Activated CD8-positive, alpha-beta memory T cell treated with anti-CD3 and anti-CD28 coated beads for 36 hours (primary cell): Measurements from ENCODE around the gene POR. TPM values are rescaled to one million over a fixed set of nuclear protein-coding genes. Genes with fewer than 3 reads are reported as not detected.
"Not testable (repeated sequence)": the region's sequence is repeated elsewhere in the genome, so short reads cannot be mapped to it uniquely, and the experiment has no call there.

Source experiments
- CTCF ChIA-PET: fragments of 350-600 bp; sonication (Branson Sonifier 250); formaldehyde crosslinking; loops from one replicate; lab custom pipeline; 2021; ENCODE audit warnings: antibody characterized with exemption; lab: Charles Lee
- POLR2A ChIA-PET: fragments of 350-600 bp; sonication (Branson Sonifier 250); formaldehyde crosslinking; loops from one replicate; lab custom pipeline; 2021; ENCODE audit warnings: antibody characterized with exemption; lab: Charles Lee
- total RNA-seq, 2 experiments: library from RNA; stranded (reverse); gene quantifications; one replicate each; pipeline ENCODE4 v1.2.3, GENCODE V29; 2021

Gene POR
- total RNA-seq, 2 experiments from 2014 or later, result 42.2 to 47.9 TPM

DNA sequence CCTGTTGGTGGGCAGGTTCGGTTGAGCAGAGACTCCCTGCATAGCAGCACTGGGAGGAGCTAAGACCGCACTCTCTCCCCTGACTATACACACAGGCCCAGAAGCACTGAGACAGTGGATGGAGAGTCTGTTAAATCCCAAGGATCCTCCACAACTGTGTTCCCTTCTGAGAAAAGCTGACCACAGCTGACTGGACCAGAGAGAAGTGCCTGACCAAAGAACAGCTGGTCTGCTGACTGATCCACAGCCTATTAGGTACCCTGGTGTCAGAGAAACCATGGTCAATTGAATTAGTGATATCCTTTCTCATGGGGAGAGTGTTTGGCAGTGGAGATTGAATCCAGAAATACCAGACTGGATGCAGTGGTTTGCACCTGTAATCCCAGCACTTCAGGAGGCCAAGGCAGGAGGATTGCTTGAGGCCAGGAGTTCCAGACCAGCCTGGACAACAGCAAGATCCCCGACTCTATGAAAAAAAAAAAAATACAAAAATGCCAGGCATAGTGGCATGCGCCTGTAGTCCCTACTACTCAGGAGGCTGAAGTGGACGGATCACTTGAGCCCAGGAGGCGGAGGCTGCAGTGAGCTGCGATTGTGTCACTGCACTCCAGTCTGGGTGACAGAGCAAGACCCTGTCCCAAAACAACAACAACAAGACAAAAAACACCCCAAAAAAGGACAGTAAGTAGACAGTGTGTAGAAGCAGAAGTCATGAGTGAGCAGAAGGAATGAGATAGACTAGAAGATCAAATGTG lies 107.2 kb downstream of the POR start:
- CTCF ChIA-PET, result interaction anchor here (0.6 kb wide), 2 partner anchors 81 to 121 kb away, joined by 4 to 5 read pairs; no protein-coding TSS in a partner anchor
- POLR2A ChIA-PET, result no interaction called here

DNA sequence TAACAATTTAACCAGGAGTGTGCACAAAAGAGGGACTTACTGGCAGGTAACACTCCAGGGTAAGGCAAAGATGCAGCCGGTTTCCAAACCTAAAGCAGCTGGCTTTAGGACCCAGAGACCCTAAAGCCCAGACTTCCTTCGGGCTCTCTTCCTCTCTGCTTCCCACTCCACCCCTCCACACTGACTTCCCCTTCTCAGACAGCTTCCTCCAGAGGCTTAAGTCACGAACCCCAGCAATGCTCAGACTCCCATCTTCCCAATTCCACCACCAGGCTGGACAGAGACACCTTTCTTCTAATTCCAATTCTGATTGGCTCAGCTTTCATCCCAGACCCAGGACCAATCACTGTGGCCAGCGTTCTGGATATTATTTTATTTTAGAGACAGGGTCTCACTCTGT lies 108.0 kb downstream of the POR start:
- ChIA-PET POLR2A (no interaction called here), CTCF (interaction anchor here (0.6 to 1.2 kb wide), 2 partner anchors 122 to 156 kb away, joined by 3 to 5 read pairs; no protein-coding TSS in a partner anchor)

DNA sequence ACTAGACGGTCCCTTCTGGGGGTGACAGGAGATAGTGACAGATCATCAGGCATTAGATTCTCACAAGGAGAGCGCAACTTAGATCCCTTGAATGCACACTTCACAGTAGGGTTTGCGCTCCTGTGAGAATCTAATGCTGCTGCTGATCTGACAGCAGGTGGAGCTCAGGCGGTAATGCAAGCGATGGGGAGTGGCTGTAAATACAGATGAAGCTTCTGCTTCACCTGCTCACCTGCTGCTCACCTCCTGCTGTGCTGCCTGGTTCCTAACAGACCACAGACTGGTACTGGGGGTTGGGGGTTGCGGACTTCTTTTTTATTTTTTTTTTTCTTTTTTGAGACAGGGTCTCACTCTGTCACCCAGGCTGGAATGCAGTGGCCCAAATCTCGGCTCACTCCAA lies 114.7 kb downstream of the POR start:
- CTCF ChIA-PET, POLR2A ChIA-PET: not testable (repeated sequence)

- ChIA-PET CTCF (interaction anchor here (0.6 to 1.1 kb wide), 2 partner anchors 12 to 458 kb away, joined by 3 read pairs; no protein-coding TSS in a partner anchor), POLR2A (no interaction called here)
Observed at GRCh38 chr7:76031964-76032363, 117.0 kb downstream of the POR start.

Other genes starting within 250 kb of the POR start
- gene HIP1, start 176.2 kb upstream of the POR start, total RNA-seq, result 1 to 10 TPM; 5.5 to 5.7 TPM
- gene CCL26, start 142.9 kb upstream of the POR start, total RNA-seq, result not detected
- not detected for gene CCL24, start 101.3 kb upstream of the POR start, total RNA-seq
- gene RHBDD2, start 36.1 kb upstream of the POR start, total RNA-seq, result 10 to 100 TPM; 38.1 to 39.1 TPM
- 10 to 100 TPM; 32.0 to 35.2 TPM for gene TMEM120A, start 79.4 kb downstream of the POR start, total RNA-seq
- 10 to 100 TPM; 35.7 to 36.0 TPM for gene STYXL1, start 132.8 kb downstream of the POR start, total RNA-seq
- gene MDH2, start 133.0 kb downstream of the POR start, total RNA-seq, result 100 to 1,000 TPM; 295 to 301 TPM